ENCODE results near the gene TMEM190.

TMEM190 gene

GRCh38 chr19:55423225-55424005, 46.8 kb downstream of the TMEM190 start:
- DNase-seq (ENCODE audit: low read depth), result no peak

- no peak for DNase-seq (ENCODE audit: low read depth)
Observed at GRCh38 chr19:55424518-55424917, 47.9 kb downstream of the TMEM190 start.

- no peak for DNase-seq (ENCODE audit: low read depth)
Observed at GRCh38 chr19:55426042-55426441, 49.4 kb downstream of the TMEM190 start.

All from ELR (cell line).